GM12892 (cell line): ENCODE data around the gene ROMO1.

Experiments
- POLR2A ChIP-seq: IDR thresholded peaks from 2 replicates; pipeline ENCODE4 v1.6.1; 2011; ENCODE audit warnings: low read depth, low read length, control low read depth
- POLR2AphosphoS5 ChIP-seq: IDR thresholded peaks from 2 replicates; pipeline ENCODE4 v1.6.1; 2011; ENCODE audit warnings: low read depth, low read length, control low read depth
- TAF1 ChIP-seq: IDR thresholded peaks from 2 replicates; pipeline ENCODE4 v1.6.1; 2011; ENCODE audit warnings: low read depth, mild to moderate bottlenecking, control low read depth, low read length, borderline replicate concordance

DNA sequence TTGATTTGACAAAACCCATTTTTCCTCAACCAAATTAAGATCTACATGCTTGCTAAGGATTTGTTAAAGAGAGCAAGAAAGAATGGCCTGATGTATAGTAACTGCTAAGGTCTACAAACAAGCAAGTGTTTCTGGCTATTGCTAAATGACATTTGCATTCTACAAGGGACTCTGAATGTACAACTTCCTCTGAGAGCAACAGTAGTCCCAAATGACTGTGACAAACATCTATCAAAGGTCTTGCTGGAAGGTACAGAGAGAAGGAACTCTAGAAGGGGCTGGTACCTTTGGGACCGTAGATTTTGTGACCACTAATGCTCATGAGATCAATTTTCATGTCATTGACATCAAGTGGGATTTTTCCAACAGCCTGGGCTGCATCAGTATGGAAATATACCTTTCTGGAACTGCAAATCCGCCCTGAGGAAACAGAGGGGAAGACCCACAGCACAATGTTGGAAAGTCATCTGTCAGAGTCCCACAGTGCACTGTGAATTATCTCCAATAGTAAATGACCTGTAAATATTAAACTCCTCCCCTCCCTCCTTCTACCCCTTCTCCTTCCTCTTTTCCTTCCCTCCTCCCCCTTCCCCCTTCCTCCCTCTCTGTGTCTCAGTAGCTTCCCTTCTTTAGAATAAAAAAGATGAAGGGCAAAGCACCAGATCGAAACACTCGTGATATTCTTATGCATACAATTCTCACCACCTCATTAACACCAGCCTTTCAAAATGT, 18.6 kb upstream of the ROMO1 start:
- TF ChIP-seq POLR2A, result no peak
- TF ChIP-seq POLR2AphosphoS5, result no peak
- no peak for TF ChIP-seq TAF1
